HEK293 (cell line): Measurements from ENCODE around the gene PTPRH.
"Not testable (repeated sequence)": the region's sequence is repeated elsewhere in the genome, so short reads cannot be mapped to it uniquely, and the experiment has no call there.

ENCODE experiments used
- CTCF ChIA-PET: fragments of 350-600 bp; formaldehyde crosslinking; extraction: SDS; loops from one replicate; lab custom pipeline; 2021; ENCODE audit warnings: antibody characterized with exemption; lab: Yijun Ruan, JAX
- POLR2A ChIA-PET: fragments of 300-600 bp; formaldehyde crosslinking; extraction: SDS; loops from one replicate; lab custom pipeline; 2020; ENCODE audit warnings: antibody characterized with exemption, inconsistent platforms; lab: Yijun Ruan, JAX
- H3K27ac ChIP-seq: fragments of 200-500 bp; sonication (Bioruptor generic); 2 replicates; pipeline ENCODE4 v1.5.1; 2014; ENCODE audit warnings: low read depth, low read length, control low read depth, inconsistent platforms; ENCODE audit errors: extremely low read depth
- H3K36me3 ChIP-seq, 2 experiments: fragments of 200-500 bp in 1 of 2; sonication (Bioruptor generic) in 1 of 2; 1 replicate in 1 of 2; 2 replicates in 1 of 2; pipeline ENCODE4 v1.5.1; 2014 to 2017; ENCODE audit warnings: inconsistent platforms in 2 of 2, low read length in 2 of 2; ENCODE audit not compliant: control insufficient read depth in 2 of 2, insufficient read depth in 1 of 2
- H3K4me1 ChIP-seq: fragments of 200-500 bp; sonication (Bioruptor generic); 2 replicates; pipeline ENCODE4 v1.5.1; 2014; ENCODE audit warnings: mild to moderate bottlenecking, low read length, inconsistent platforms; ENCODE audit not compliant: control insufficient read depth, insufficient read depth
- H3K4me3 ChIP-seq: 2 replicates; pipeline ENCODE4 v1.5.1; 2011; ENCODE audit warnings: low read depth, mild to moderate bottlenecking, control low read depth, low read length, moderate library complexity
- H3K9me3 ChIP-seq: fragments of 200-500 bp; sonication (Bioruptor generic); 2 replicates; pipeline ENCODE4 v1.5.1; 2014; ENCODE audit warnings: low read depth, low read length, inconsistent platforms; ENCODE audit not compliant: control insufficient read depth, insufficient read depth
- HOXC10 ChIP-seq: sonication (generic); formaldehyde crosslinking; IDR thresholded peaks from 2 replicates; pipeline ENCODE4 v1.8.1; 2023; ENCODE audit warnings: mild to moderate bottlenecking, missing genetic modification reagents
- PRDM1 ChIP-seq: fragments of 450-650 bp; formaldehyde crosslinking; IDR thresholded peaks from 2 replicates; pipeline ENCODE4; 2016; ENCODE audit warnings: missing biosample characterization, missing genetic modification characterization
- ZBTB1 ChIP-seq: fragments of 450-650 bp; formaldehyde crosslinking; IDR thresholded peaks from 2 replicates; pipeline ENCODE4 v1.5.1; 2016; ENCODE audit warnings: missing biosample characterization, missing genetic modification characterization
- ZBTB7A ChIP-seq: fragments of 450-650 bp; formaldehyde crosslinking; IDR thresholded peaks from 2 replicates; pipeline ENCODE4 v1.5.1; 2016; ENCODE audit warnings: low read depth, missing biosample characterization, missing genetic modification characterization
- ZBTB8A ChIP-seq: fragments of 450-650 bp; formaldehyde crosslinking; IDR thresholded peaks from 2 replicates; pipeline ENCODE4 v1.5.1; 2016; ENCODE audit warnings: missing biosample characterization, missing genetic modification characterization
- ZFP69B ChIP-seq: fragments of 450-650 bp; formaldehyde crosslinking; IDR thresholded peaks from 2 replicates; pipeline ENCODE4 v1.5.1; 2016; ENCODE audit warnings: missing biosample characterization, missing genetic modification characterization
- ZNF16 ChIP-seq: fragments of 450-650 bp; formaldehyde crosslinking; IDR thresholded peaks from 2 replicates; pipeline ENCODE4 v1.5.1; 2016; ENCODE audit warnings: low read depth, missing biosample characterization, missing genetic modification characterization
- ZNF211 ChIP-seq: fragments of 450-650 bp; formaldehyde crosslinking; IDR thresholded peaks from 2 replicates; pipeline ENCODE4 v1.5.1; 2016; ENCODE audit warnings: low read depth, missing biosample characterization, missing genetic modification characterization
- ZNF530 ChIP-seq: fragments of 450-650 bp; formaldehyde crosslinking; IDR thresholded peaks from 2 replicates; pipeline ENCODE4 v1.5.1; 2016; ENCODE audit warnings: low read depth, missing biosample characterization, missing genetic modification characterization
- ZNF623 ChIP-seq: fragments of 450-650 bp; formaldehyde crosslinking; IDR thresholded peaks from 2 replicates; pipeline ENCODE4 v1.5.1; 2016; ENCODE audit warnings: missing biosample characterization, missing genetic modification characterization
- ZNF624 ChIP-seq: fragments of 450-650 bp; formaldehyde crosslinking; IDR thresholded peaks from 2 replicates; pipeline ENCODE4 v1.5.1; 2017; ENCODE audit warnings: missing biosample characterization, missing genetic modification characterization
- ZNF664 ChIP-seq: fragments of 450-650 bp; formaldehyde crosslinking; IDR thresholded peaks from 2 replicates; pipeline ENCODE4 v1.5.1; 2016; ENCODE audit warnings: missing biosample characterization, missing genetic modification characterization
- TF ChIP-seq, protein P1 (sequence below): fragments of 450-650 bp; formaldehyde crosslinking; IDR thresholded peaks from 2 replicates; pipeline ENCODE4 v1.5.1; 2017; ENCODE audit warnings: missing biosample characterization, missing genetic modification characterization
- TF ChIP-seq, protein P2 (sequence below): fragments of 450-650 bp; formaldehyde crosslinking; IDR thresholded peaks from 2 replicates; pipeline ENCODE4 v1.5.1; 2016; ENCODE audit warnings: missing biosample characterization, missing genetic modification characterization
- TF ChIP-seq, protein P3 (sequence below): fragments of 450-650 bp; formaldehyde crosslinking; IDR thresholded peaks from 2 replicates; pipeline ENCODE4 v1.5.1; 2016; ENCODE audit warnings: missing biosample characterization, missing genetic modification characterization
- TF ChIP-seq, protein P4 (sequence below): fragments of 450-650 bp; formaldehyde crosslinking; IDR thresholded peaks from 2 replicates; pipeline ENCODE4 v1.5.1; 2016; ENCODE audit warnings: missing biosample characterization, missing genetic modification characterization

The PTPRH gene

DNA sequence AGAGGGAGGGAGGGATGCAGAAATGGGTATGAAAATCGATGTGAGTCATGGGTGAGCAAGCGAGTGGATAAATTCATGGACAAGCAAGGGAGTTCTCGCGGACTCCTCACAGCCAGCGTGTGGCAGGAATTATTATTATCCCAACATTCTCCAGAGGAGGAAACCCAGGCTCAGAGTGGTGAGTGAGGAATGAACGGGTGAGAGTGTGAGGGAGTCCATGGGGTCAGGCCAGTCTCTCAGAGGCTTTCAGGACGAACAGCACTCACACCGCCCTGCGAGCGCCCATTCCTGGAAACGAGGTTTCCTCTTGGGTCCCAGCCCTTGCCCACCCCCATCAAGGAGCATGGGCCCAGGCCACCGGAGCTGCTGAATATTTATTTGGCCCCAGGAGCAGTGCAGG lies 36.6 kb downstream of the PTPRH start:
- no peak overlapping the region for H3K27ac ChIP-seq
- POLR2A ChIA-PET = no interaction called here
- no peak overlapping the region for H3K4me3 ChIP-seq
- CTCF ChIA-PET = interaction anchor here (1.0 kb wide), 1 partner anchor 13 kb away, joined by 4 read pairs; no protein-coding TSS in a partner anchor
- H3K9me3 ChIP-seq = no peaks in the 10 kb centered on the region
- H3K4me1 ChIP-seq = peaks cover 7% of the 10 kb centered on the region
- H3K36me3 ChIP-seq = no peaks in the 10 kb centered on the region
- TF ChIP-seq HOXC10 (CRISPR knock-in tag) = 0 out of 2 replicates have a peak, but pooled peaks have one; percentile 21
- TF ChIP-seq ZNF211 = no peak

DNA sequence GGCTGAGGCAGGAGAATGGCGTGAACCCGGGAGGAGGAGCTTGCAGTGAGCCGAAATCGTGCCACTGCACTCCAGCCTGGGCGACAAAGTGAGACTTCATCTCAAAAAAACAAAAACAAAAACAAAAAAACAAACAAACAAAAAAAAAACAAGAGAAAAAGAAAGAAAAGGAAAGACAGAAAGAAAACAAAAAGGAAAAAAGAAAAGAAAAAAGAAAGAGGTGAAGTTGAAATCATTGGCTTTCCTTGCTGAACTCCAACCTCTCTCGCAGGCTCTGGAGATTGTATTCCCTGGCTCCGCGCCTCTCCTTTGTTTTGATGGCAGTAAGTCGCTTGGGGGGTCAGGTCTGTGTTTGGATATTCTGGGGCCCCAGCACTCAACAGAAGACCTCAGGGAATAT lies 37.0 kb downstream of the PTPRH start:
- peak; percentile 92 for TF ChIP-seq PRDM1
- H3K36me3 ChIP-seq, H3K4me3 ChIP-seq, H3K4me1 ChIP-seq, H3K9me3 ChIP-seq, POLR2A ChIA-PET, H3K27ac ChIP-seq: not testable (repeated sequence)
- CTCF ChIA-PET = interaction anchor here (1.0 kb wide), 1 partner anchor 12 kb away, joined by 4 read pairs; no protein-coding TSS in a partner anchor

DNA sequence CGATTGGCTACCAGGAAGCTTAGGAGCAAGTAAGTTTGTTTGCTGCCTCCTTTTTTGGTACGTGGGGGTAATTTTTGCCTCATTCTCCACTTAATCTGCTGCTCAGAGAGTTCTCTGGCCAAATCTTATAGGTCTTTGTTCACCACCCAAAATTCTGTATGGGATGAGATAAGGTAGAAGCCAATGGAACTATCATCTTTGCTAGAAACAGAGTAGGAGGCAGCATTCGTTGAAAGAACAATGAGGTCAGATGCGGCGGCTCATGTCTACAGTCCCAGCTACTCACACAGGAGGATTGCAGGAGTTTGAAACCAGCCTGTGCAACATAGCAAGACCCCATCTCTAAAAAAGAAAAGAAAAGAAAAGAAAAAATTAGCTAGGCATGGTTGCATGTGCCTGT lies 37.9 kb downstream of the PTPRH start:
- Histone ChIP-seq H3K9me3 (no peaks in the 10 kb centered on the region), H3K36me3 (no peaks in the 10 kb centered on the region), H3K4me3 (no peak overlapping the region), H3K27ac (no peak overlapping the region)
- ChIA-PET CTCF (interaction anchor here (0.7 to 1.2 kb wide), 3 partner anchors 11 to 436 kb away, joined by 3 to 8 read pairs (median 4); no protein-coding TSS in a partner anchor), POLR2A (no interaction called here)
- no peak for TF ChIP-seq PRDM1
- TF ChIP-seq, protein P1, sequence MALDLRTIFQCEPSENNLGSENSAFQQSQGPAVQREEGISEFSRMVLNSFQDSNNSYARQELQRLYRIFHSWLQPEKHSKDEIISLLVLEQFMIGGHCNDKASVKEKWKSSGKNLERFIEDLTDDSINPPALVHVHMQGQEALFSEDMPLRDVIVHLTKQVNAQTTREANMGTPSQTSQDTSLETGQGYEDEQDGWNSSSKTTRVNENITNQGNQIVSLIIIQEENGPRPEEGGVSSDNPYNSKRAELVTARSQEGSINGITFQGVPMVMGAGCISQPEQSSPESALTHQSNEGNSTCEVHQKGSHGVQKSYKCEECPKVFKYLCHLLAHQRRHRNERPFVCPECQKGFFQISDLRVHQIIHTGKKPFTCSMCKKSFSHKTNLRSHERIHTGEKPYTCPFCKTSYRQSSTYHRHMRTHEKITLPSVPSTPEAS = no peak
- TF ChIP-seq, all 188 proteins: peak for 0
- H3K4me1 ChIP-seq = peaks cover 10% of the 10 kb centered on the region

DNA sequence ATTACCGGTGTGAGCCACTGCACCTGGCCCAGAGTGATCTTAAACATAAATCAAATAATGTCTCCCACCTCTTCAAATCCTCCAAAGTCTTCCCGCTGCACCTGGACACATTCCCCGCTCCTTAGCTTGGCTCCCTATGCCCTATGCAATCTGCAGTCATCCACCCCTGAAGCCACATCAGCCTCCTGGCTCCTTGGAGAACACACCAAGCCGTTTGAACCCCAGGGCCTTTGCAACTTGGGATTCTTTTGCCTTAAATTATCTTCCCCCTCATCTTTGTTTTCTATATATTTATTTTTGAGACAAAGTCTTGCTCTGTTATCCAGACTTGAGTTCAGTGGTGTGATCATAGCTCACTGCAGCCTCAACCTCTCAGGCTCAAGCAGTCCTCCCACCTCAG lies 40.2 kb downstream of the PTPRH start:
- Histone ChIP-seq H3K27ac (no peak overlapping the region), H3K36me3 (no peaks in the 10 kb centered on the region), H3K9me3 (no peaks in the 10 kb centered on the region), H3K4me1 (peaks cover 7% of the 10 kb centered on the region), H3K4me3 (no peak overlapping the region)
- TF ChIP-seq ZNF624 (no peak), ZBTB7A (no peak), ZNF623 (peak; percentile 61), ZNF664 (tag by site-specific recombination) (no peak), ZBTB1 (no peak)
- TF ChIP-seq, protein P2, sequence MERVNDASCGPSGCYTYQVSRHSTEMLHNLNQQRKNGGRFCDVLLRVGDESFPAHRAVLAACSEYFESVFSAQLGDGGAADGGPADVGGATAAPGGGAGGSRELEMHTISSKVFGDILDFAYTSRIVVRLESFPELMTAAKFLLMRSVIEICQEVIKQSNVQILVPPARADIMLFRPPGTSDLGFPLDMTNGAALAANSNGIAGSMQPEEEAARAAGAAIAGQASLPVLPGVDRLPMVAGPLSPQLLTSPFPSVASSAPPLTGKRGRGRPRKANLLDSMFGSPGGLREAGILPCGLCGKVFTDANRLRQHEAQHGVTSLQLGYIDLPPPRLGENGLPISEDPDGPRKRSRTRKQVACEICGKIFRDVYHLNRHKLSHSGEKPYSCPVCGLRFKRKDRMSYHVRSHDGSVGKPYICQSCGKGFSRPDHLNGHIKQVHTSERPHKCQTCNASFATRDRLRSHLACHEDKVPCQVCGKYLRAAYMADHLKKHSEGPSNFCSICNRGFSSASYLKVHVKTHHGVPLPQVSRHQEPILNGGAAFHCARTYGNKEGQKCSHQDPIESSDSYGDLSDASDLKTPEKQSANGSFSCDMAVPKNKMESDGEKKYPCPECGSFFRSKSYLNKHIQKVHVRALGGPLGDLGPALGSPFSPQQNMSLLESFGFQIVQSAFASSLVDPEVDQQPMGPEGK (tag by site-specific recombination) = no peak
- POLR2A ChIA-PET = interaction anchor here (0.5 to 1.1 kb wide), 2 partner anchors 41 to 51 kb away, joined by 3 read pairs; partner anchors contain the start of gene PPP1R12C
- CTCF ChIA-PET = interaction anchor here (0.7 to 1.8 kb wide), 2 partner anchors 9 to 511 kb away, joined by 3 to 10 read pairs; no protein-coding TSS in a partner anchor

DNA sequence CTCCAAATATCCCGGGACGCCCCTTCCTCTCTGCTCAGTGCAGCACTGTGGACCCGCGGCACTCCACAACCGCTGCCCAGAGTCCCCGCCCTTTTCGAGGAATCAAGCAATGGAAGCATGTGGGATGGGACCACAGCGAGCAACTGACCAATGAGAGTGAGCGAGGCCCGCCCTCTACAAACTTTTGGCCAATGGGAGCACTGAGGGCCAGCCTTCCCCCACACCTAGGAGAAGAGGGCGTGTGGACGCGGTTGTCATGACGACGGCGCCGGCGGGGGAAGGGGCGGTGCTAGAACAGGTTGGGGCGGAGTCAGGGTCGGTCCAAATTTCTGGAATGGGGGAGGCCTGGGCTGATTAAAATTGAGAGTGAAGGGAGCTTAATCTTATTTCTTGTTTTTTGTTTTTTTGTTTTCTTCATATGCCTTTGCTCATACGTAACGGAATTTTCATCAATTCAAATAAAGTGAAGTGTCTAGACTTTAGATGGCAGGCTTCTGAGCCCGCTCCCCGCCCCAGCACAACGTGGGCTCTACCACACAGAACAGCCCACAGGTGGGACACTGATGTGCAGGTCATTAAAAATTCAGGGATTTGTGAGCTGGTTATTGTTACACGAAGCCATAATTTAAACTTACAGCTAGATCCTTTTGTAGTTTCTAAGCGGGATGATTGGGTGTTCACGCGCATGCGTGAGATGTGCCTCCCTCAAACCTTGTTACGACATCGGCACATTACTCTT lies 42.6 kb downstream of the PTPRH start, which contains the start of gene DNAAF3:
TSS of gene DNAAF3 (minus strand) at position 84 of the 739 bp plus-strand sequence. CDS start 200 bp downstream, outside the sequence.
- Histone ChIP-seq H3K27ac (peak within 1 kb of the TSS; percentile 54), H3K4me3 (peak within 1 kb of the TSS; percentile 67), H3K4me1 (peaks cover 2% of the 10 kb centered on the region; the same call in 1 of the 2 replicates), H3K36me3 (no peaks in the 10 kb centered on the region), H3K9me3 (no peaks in the 10 kb centered on the region)
- POLR2A ChIA-PET = interaction anchor here (0.7 to 3.2 kb wide), 10 partner anchors 12 to 458 kb away, joined by 3 to 21 read pairs (median 4); partner anchors contain the start of genes HSPBP1, PPP1R12C, PPP6R1 and SYT5
- CTCF ChIA-PET = interaction anchor here (0.5 to 4.3 kb wide), 26 partner anchors 9 to 1207 kb away, joined by 3 to 47 read pairs (median 4); partner anchors contain the start of genes PPP1R12C, PPP6R1, RDH13 and TMEM190
- TF ChIP-seq ZNF530 (tag by site-specific recombination) (no peak), ZFP69B (tag by site-specific recombination) (no peak), ZNF16 (tag by site-specific recombination) (no peak), ZBTB8A (tag by site-specific recombination) (no peak; the same call in 1 of the 2 replicates)
- TF ChIP-seq, protein P3, sequence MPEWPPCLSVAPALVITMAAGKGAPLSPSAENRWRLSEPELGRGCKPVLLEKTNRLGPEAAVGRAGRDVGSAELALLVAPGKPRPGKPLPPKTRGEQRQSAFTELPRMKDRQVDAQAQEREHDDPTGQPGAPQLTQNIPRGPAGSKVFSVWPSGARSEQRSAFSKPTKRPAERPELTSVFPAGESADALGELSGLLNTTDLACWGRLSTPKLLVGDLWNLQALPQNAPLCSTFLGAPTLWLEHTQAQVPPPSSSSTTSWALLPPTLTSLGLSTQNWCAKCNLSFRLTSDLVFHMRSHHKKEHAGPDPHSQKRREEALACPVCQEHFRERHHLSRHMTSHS (tag by site-specific recombination) = no peak
- TF ChIP-seq, protein P4, sequence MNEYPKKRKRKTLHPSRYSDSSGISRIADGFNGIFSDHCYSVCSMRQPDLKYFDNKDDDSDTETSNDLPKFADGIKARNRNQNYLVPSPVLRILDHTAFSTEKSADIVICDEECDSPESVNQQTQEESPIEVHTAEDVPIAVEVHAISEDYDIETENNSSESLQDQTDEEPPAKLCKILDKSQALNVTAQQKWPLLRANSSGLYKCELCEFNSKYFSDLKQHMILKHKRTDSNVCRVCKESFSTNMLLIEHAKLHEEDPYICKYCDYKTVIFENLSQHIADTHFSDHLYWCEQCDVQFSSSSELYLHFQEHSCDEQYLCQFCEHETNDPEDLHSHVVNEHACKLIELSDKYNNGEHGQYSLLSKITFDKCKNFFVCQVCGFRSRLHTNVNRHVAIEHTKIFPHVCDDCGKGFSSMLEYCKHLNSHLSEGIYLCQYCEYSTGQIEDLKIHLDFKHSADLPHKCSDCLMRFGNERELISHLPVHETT (tag by site-specific recombination) = peak; percentile 41; the same call in 1 of the 2 replicates
